ENCODE measurements around the gene BRWD1.
A peak's percentile ranks its signal among the peaks of the same experiment; 100 is the strongest.

The BRWD1 gene

DNA sequence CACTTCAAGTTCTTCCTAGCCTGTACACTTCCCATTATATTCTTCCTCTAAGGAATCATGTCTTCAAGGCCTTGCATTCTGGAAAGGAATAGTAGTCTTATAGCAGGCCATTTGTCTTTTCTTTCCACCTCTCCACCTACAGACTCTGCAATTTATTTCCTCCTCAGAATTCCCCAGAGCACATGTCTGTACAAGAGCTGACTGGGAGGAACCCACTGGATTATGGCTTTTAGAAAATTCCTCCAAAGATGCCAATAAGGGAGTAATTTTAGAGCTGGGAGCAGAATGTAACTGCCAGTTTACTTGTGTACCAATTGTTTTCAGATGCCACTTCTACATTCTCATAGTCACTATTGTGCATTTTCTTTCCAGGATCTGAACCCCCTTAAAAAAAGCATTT lies 126.8 kb downstream of the BRWD1 start:
- TF ChIP-seq, protein P1, sequence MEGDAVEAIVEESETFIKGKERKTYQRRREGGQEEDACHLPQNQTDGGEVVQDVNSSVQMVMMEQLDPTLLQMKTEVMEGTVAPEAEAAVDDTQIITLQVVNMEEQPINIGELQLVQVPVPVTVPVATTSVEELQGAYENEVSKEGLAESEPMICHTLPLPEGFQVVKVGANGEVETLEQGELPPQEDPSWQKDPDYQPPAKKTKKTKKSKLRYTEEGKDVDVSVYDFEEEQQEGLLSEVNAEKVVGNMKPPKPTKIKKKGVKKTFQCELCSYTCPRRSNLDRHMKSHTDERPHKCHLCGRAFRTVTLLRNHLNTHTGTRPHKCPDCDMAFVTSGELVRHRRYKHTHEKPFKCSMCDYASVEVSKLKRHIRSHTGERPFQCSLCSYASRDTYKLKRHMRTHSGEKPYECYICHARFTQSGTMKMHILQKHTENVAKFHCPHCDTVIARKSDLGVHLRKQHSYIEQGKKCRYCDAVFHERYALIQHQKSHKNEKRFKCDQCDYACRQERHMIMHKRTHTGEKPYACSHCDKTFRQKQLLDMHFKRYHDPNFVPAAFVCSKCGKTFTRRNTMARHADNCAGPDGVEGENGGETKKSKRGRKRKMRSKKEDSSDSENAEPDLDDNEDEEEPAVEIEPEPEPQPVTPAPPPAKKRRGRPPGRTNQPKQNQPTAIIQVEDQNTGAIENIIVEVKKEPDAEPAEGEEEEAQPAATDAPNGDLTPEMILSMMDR (IDR thresholded peaks at IDR 0.05; ENCODE audit: extremely low read depth, missing control alignments) = no peak
- no peak for DNase-seq (ENCODE audit: low spot score)

DNA sequence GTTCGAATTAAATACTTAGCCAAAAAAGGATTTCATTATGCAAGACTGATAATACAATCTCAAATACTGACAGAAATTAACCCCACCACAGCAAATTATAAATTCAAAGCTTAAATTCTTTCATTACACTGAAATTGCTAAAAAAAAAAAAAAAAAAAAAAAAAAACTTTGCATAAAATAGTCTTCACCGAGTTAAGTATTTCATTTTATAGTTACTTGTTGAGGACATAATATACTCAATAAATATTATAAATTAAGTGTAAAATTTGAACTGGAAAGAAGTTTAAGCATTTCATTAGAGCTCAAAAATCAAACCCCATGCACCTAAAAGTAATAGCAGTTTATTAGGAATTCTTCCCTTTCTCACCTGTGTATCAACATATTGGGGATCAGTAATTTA lies 128.3 kb downstream of the BRWD1 start:
- TF ChIP-seq, protein P1 (IDR thresholded peaks at IDR 0.05; ENCODE audit: extremely low read depth, missing control alignments) = no peak
- no peak for DNase-seq (ENCODE audit: low spot score)

DNA sequence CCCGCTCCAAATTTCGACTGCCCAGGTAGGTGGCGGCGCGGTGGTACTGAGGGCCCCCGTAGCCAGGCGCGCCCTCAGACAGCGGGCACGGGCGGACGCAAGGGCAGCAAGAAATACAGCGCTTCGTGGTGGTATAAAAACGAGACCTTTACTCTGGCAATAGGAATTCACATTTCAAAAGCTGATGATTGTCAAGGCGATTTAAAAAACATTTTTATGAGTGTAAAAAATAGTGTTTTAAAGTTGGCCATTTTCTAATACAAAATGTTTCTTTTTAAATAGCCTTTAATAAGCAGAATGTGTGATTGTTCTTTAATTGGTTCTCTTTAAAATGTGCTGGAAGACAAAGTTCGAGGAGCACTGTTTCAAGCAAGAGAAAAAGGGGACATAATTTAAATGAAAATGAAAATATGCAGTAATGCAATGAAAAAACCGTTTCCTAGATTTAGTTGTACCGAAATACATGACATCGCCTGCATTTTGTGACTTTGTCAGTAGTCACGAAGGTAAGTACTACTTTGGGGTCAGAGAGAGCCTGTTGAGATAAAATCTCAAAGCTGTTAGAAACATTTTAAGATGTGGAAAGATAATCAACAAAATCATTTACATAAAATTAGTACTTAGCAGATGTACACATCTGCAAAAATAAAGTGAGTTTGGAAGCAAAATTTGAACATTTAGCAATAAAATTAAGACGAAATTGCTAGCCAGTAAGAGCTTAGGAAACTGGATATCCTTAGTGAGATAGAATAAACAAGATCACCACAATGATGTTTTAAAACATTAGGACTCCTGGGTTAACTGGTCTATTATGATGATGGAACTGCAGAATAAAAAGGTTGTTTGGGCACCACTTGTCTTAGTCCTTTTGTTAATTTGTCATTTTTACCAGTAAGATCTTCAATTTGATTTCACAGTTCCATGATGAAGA lies 129.1 kb downstream of the BRWD1 start:
- TF ChIP-seq, protein P1 (IDR thresholded peaks at IDR 0.05; ENCODE audit: extremely low read depth, missing control alignments) = no peak
- DNase-seq (ENCODE audit: low spot score) = no peak

DNA sequence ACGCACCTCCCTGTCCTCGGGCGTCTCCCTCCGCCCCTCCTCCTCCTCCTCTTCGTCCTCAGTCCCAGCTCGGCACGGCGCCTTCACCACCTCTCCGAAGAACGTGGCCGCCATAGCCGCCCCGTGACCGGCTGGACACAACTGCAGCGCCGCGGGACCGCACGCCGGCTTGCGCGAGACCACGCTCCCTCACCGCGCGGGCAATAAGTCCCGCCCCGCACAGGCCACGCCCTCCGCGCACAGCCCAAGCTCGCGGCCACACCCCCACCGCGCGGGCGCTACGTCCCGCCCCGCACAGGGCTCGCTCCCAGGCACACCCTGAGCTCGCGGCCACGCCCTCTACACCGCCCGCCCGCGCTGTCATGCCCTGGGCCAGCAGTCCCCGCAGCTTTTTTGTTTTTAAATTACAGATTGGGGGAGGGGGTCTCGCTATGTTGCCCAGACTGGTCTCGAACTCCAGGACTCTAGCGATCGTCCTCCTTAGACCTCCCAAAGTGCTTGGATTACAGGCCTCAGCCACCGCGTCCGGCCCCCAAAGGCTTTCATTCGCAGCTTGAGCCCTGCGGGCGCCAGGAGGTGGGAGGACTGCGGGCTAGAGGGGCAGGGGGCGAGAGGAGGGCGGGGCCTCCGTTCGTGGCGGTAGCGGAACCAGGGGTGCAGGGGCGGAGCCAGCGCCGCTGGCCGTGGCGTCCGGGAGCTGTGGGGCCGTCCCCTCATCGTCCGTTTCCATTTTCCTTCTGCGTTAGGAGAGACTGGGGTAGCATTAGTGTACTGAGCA lies 130.0 kb downstream of the BRWD1 start, which contains the start of gene PSMG1:
PSMG1 (minus strand) TSS at position 180 of the 778 bp plus-strand sequence; CDS start at position 114, 66 bp downstream.
- TF ChIP-seq, protein P1 (IDR thresholded peaks at IDR 0.05; ENCODE audit: extremely low read depth, missing control alignments) = no peak
- peak; percentile 92 for DNase-seq (ENCODE audit: low spot score)

DNA sequence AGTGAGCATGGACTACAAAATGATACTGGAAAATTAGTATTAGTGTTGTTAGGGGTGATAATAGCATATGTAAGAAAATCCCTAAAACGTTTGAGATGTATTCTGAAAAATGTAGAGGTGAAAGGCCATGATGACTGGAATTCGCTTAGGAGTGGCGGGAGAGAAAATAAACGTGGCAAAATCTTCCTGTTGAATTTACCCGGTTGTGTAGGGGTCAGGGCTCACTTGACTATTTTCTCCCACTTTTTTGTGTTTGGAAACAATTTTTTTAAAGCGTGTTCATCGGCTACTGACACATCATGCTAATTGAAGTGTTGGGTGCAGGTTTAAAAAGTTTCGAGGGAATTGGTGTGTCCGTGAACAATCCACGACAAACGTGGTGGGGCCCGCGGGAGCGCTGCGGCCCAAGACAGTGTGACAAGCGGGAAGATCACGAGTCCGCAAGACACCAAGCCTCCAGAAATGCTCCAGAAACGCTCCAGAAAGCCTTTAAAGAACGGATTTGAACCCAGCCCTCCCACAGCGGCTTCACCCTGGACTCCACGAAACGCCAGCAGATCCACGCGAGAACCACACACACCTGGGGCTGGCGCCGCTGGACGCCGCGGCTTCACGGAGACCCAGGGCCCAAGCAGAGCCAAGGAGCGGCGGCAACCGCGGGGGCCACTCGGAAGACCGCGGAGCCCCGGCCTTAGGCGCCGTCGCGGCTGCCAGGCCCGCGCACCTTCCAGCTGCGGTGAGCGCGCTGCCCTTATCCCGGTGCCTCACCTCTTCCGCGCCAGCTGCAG lies 130.8 kb downstream of the BRWD1 start:
- DNase-seq (ENCODE audit: low spot score) = no peak
- TF ChIP-seq, protein P1 (IDR thresholded peaks at IDR 0.05; ENCODE audit: extremely low read depth, missing control alignments) = no peak

DNA sequence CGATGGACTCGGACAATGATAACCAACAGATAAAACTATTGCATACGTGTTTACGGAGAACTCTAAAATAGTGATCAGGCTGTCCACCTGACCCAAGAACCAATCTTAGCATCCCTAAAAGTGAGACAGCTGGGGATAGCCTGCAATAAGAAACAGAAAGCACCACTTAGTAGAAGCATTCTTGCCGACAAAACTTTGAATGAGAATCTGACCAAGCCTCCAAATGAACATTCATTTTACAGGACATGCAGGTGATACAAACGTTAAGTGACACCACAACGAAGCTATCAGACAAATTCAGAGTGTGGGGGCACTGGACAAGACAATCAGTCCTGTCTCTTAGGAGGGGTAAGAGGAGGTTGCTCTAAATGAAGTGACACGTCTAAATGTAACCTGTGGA lies 131.4 kb downstream of the BRWD1 start:
- TF ChIP-seq, protein P1 (IDR thresholded peaks at IDR 0.05; ENCODE audit: extremely low read depth, missing control alignments) = no peak
- DNase-seq (ENCODE audit: low spot score) = no peak
